Glutamatergic neuron (in vitro differentiated cells): ENCODE measurements around the gene OLFM3. TPM values are rescaled to one million over a fixed set of nuclear protein-coding genes. Genes with fewer than 3 reads are reported as not detected.

Experiments
- DNase-seq: peaks from one replicate; pipeline ENCODE4 v3.0.0; 2022
- H3K27ac Mint-ChIP-seq: one replicate; pipeline ENCODE4 v1.8.0; 2020; ENCODE audit warnings: mild to moderate bottlenecking, mixed read lengths, inconsistent platforms; ENCODE audit not compliant: unreplicated experiment
- H3K27me3 Mint-ChIP-seq: one replicate; pipeline ENCODE4 v1.8.0; 2020; ENCODE audit warnings: mild to moderate bottlenecking, moderate library complexity, mixed read lengths, inconsistent platforms; ENCODE audit not compliant: unreplicated experiment
- H3K36me3 Mint-ChIP-seq: one replicate; pipeline ENCODE4 v1.8.0; 2020; ENCODE audit warnings: mild to moderate bottlenecking, mixed read lengths, inconsistent platforms; ENCODE audit not compliant: unreplicated experiment
- H3K4me1 Mint-ChIP-seq: one replicate; pipeline ENCODE4 v1.8.0; 2020; ENCODE audit warnings: mild to moderate bottlenecking, low read depth, mixed read lengths, inconsistent platforms; ENCODE audit not compliant: unreplicated experiment
- H3K4me3 Mint-ChIP-seq: one replicate; pipeline ENCODE4 v1.8.0; 2020; ENCODE audit warnings: mild to moderate bottlenecking, mixed read lengths, inconsistent platforms; ENCODE audit not compliant: unreplicated experiment
- H3K9me3 Mint-ChIP-seq: one replicate; pipeline ENCODE4 v1.8.0; 2020; ENCODE audit warnings: mild to moderate bottlenecking, moderate library complexity, mixed read lengths, inconsistent platforms; ENCODE audit not compliant: unreplicated experiment
- CTCF ChIP-seq: fragments of 200-600 bp; sonication (generic); IDR thresholded peaks from one replicate; pipeline ENCODE4 v1.5.0; 2021; ENCODE audit not compliant: partially characterized antibody, unreplicated experiment
- total RNA-seq: library from RNA; stranded (reverse); fragmentation: NEBNext Ultra II Directional; extraction: Animal tissue kit (Norgen Biotek cat#: 25700); gene quantifications from one replicate; pipeline ENCODE4 v1.2.1, GENCODE V29; 2021; ENCODE audit not compliant: unreplicated experiment

Gene OLFM3
- total RNA-seq, 1 donor from 2014 or later, result 2.7 TPM

GRCh38 chr1:101967871-101968270, 28.9 kb downstream of the OLFM3 start:
- H3K9me3 Mint-ChIP-seq, result no peaks in the 10 kb centered on the region
- H3K4me1 Mint-ChIP-seq, result peaks cover 6% of the 10 kb centered on the region
- H3K27ac Mint-ChIP-seq, result no peak overlapping the region
- no peak for TF ChIP-seq CTCF
- DNase-seq, result no peak
- no peaks in the 10 kb centered on the region for H3K36me3 Mint-ChIP-seq
- H3K4me3 Mint-ChIP-seq, result no peak overlapping the region
- no peaks in the 10 kb centered on the region for H3K27me3 Mint-ChIP-seq

GRCh38 chr1:101965341-101965740, 31.4 kb downstream of the OLFM3 start:
- Mint-ChIP-seq H3K36me3 (no peaks in the 10 kb centered on the region), H3K27ac (no peak overlapping the region), H3K4me3 (no peak overlapping the region), H3K27me3 (no peaks in the 10 kb centered on the region), H3K9me3 (no peaks in the 10 kb centered on the region), H3K4me1 (peaks cover 6% of the 10 kb centered on the region)
- no peak for DNase-seq
- TF ChIP-seq CTCF, result no peak

GRCh38 chr1:101964708-101965107, 32.0 kb downstream of the OLFM3 start:
- no peak for TF ChIP-seq CTCF
- H3K36me3 Mint-ChIP-seq, result no peaks in the 10 kb centered on the region
- no peak for DNase-seq
- no peak overlapping the region for H3K4me3 Mint-ChIP-seq
- H3K4me1 Mint-ChIP-seq, result peaks cover 6% of the 10 kb centered on the region
- H3K9me3 Mint-ChIP-seq, result no peaks in the 10 kb centered on the region
- no peak overlapping the region for H3K27ac Mint-ChIP-seq
- no peaks in the 10 kb centered on the region for H3K27me3 Mint-ChIP-seq

GRCh38 chr1:101960142-101960541, 36.6 kb downstream of the OLFM3 start:
- Mint-ChIP-seq H3K9me3 (no peaks in the 10 kb centered on the region), H3K27me3 (no peaks in the 10 kb centered on the region), H3K4me3 (no peak overlapping the region), H3K27ac (no peak overlapping the region), H3K4me1 (peaks cover 5% of the 10 kb centered on the region), H3K36me3 (no peaks in the 10 kb centered on the region)
- no peak for DNase-seq
- no peak for TF ChIP-seq CTCF

GRCh38 chr1:101959456-101959855, 37.3 kb downstream of the OLFM3 start:
- H3K9me3 Mint-ChIP-seq, result no peaks in the 10 kb centered on the region
- no peaks in the 10 kb centered on the region for H3K36me3 Mint-ChIP-seq
- peaks cover 2% of the 10 kb centered on the region for H3K4me1 Mint-ChIP-seq
- no peak overlapping the region for H3K27ac Mint-ChIP-seq
- TF ChIP-seq CTCF, result no peak
- H3K27me3 Mint-ChIP-seq, result no peaks in the 10 kb centered on the region
- no peak overlapping the region for H3K4me3 Mint-ChIP-seq
- DNase-seq, result no peak
